Measurements from ENCODE around the gene INTS15. TPM values are rescaled to one million over a fixed set of nuclear protein-coding genes. Genes with fewer than 3 reads are reported as not detected.
"Not testable (repeated sequence)": the region's sequence is repeated elsewhere in the genome, so short reads cannot be mapped to it uniquely, and the experiment has no call there.

The INTS15 gene
- total RNA-seq, 8 experiments from 2014 or later = 11.9 to 22.2 (median 16.6) TPM

DNA sequence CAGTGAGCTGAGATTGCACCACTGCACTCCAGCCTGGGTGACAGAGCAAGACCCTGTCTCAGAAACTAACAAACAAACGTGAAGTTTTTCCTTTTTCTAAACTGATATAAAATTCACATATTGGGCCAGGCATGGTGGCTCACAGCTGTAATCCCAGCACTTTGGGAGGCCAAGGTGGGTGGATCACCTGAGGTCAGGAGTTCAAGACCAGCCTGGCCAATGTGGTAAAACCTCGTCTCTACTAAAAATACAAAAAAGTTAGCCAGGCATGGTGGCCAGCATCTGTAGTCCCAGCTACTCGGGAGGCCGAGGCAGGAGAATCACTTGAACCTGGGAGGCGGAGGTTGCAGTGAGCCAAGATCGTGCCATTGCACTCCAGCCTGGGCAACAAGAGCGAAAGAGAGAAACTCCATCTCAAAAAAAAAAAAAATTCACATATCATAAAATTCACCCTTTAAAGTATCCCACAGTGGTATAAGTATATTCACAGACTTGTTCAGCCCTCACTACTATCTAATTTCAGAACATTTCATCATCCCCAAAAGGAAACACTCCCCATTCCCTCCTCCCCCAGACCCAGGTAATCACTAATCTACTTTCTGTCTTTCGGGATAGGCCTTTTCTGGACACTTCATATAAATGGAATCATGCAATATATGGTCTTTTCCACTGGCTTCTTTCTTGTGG, 3.9 kb upstream of the INTS15 start:
- in situ Hi-C loops (cut with MboI; ENCODE audit: low pct_unique_long_range_greater_than_20kb in 2 of 9, low sequenced_read_pairs in 9 of 9, unreplicated experiment in 9 of 9); H3K27ac ChIP-seq; ATAC-seq (replicated peaks in 6 of 8); H3K4me3 ChIP-seq; H3K4me1 ChIP-seq (replicated peaks in 1 of 2): not testable (repeated sequence)
- 80 to 100% (median 89%) methylated on average over 1 to 7 of the region's 8 CpGs; no CpG with 5 or more reads in 1 of the 10 experiments for WGBS, 10 experiments

DNA sequence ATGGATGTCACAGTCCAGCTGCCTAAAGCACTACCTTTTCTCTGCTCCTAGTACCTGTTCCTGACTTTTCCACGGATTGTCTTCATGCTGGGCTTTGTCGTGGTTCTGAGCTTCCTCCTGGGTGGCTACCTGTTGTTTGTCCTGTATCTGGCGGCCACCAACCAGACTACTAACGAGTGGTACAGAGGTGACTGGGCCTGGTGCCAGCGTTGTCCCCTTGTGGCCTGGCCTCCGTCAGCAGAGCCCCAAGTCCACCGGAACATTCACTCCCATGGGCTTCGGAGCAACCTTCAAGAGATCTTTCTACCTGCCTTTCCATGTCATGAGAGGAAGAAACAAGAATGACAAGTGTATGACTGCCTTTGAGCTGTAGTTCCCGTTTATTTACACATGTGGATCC, 1.3 kb upstream of the INTS15 start:
- no peak for ATAC-seq (replicated peaks in 6 of 8)
- Histone ChIP-seq H3K4me1 (replicated peaks in 1 of 2) (peaks cover 4 to 10% of the 10 kb centered on the region in 2 donors), H3K27ac (no peak overlapping the region), H3K4me3 (no peak overlapping the region)
- in situ Hi-C loops (cut with MboI; ENCODE audit: low pct_unique_long_range_greater_than_20kb in 2 of 9, low sequenced_read_pairs in 9 of 9, unreplicated experiment in 9 of 9) = no loop called here
- WGBS, 10 experiments = 50 to 95% (median 90%) methylated on average over 1 to 7 of the region's 9 CpGs; no CpG with 5 or more reads in 3 of the 10 experiments

DNA sequence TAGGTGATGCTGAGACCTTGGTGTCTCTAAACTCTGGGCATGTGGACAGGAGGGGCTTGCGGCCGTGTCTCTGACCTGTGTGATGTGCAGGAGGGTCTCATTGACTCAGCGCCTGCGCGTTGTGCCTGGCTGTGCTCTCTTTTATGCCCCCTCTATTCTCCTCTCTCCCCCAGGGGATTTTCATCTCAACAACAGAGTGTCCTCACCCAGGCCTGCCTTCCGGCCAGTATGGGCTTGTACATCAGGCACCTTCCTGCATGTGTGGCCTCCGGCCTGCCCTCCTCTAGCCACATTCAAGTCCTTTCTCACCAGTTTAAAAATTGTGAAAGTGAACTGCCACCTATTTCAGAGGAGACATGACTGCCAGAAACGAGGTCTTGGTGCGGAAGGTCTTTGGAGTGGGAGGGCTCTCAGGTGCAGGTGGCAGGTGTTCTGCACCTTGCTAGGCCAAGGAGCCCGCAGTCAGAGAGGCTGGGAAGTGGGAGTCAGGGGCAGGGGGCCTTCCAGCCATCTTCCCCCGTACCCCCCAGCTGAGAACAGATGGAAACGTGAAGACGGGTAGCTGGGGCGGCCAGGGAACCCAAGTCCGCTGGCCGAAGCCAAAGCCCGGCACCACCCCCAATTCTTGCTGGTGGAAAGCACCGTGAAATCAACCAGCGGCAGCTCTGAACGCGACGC, 531 bp upstream of the INTS15 start:
- in situ Hi-C loops (cut with MboI; ENCODE audit: low pct_unique_long_range_greater_than_20kb in 2 of 9, low sequenced_read_pairs in 9 of 9, unreplicated experiment in 9 of 9) = no loop called here
- Histone ChIP-seq H3K4me3 (peak overlapping the region; percentile 69 to 99 (median 95)), H3K27ac (peak overlapping the region in 1 of 2 donors; percentile 89), H3K4me1 (replicated peaks in 1 of 2) (peaks cover 4 to 10% of the 10 kb centered on the region in 2 donors)
- 30 to 93% (median 91%) methylated on average over 2 to 12 of the region's 22 CpGs; no CpG with 5 or more reads in 5 of the 10 experiments for WGBS, 10 experiments
- ATAC-seq (replicated peaks in 6 of 8) = no peak

DNA sequence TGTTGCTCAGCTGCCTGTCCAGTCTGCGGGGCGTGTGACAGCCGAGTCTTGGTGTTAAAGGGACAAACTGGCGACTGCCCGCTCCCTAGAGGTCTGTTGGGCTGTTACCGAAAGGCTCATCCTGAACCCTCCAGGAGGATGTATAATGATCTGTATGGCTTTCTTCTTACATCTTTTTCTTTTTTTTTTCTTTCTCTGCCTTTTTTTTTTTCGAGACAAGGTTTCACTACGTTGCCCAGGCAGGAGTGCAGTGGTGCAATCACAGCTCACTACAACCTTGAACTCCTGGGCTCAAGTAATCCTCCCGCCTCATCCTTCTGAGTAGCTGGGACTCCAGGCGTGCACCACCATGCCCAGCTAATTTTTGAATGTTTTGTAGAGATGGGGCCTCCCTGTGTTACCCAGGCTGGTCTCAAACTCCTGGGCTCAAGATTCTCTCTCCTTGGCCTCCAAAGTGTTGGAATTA, 857 bp downstream of the INTS15 start:
- in situ Hi-C loops (cut with MboI; ENCODE audit: low pct_unique_long_range_greater_than_20kb in 2 of 9, low sequenced_read_pairs in 9 of 9, unreplicated experiment in 9 of 9) = no loop called here
- peak overlapping the region; percentile 69 to 99 (median 95) for H3K4me3 ChIP-seq
- peak in 7 of 8 experiments; percentile 1 to 51 (median 42) for ATAC-seq (replicated peaks in 6 of 8)
- WGBS, 10 experiments = 0 to 43% (median 18%) methylated on average over 2 to 6 of the region's 10 CpGs; no CpG with 5 or more reads in 2 of the 10 experiments
- H3K27ac ChIP-seq = peak overlapping the region; percentile 89 to 94
- peaks cover 4 to 10% of the 10 kb centered on the region in 2 donors for H3K4me1 ChIP-seq (replicated peaks in 1 of 2)

DNA sequence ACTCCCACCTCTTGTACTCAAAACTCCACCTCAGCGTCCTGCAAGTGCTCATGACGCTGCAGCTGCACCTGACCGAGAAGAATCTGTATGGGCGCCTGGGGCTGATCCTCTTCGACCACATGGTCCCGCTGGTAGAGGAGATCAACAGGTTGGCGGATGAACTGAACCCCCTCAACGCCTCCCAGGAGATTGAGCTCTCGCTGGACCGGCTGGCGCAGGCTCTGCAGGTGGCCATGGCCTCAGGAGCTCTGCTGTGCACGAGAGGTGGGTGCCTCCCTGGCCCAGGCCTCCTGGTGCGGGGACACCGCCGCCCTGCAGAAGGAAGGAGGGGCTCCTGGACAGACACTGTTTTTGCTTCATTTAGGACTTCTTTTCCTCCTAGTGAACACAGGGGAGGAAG, 10.3 kb downstream of the INTS15 start:
- H3K4me3 ChIP-seq = no peak overlapping the region
- WGBS, 10 experiments = 80 to 100% methylated on average over 1 to 2 of the region's 15 CpGs; no CpG with 5 or more reads in 8 of the 10 experiments
- no peak for ATAC-seq (replicated peaks in 6 of 8)
- no peak overlapping the region for H3K27ac ChIP-seq
- H3K4me1 ChIP-seq (replicated peaks in 1 of 2) = no peaks in the 10 kb centered on the region
- in situ Hi-C loops (cut with MboI; ENCODE audit: low pct_unique_long_range_greater_than_20kb in 2 of 9, low sequenced_read_pairs in 9 of 9, unreplicated experiment in 9 of 9) = no loop called here

DNA sequence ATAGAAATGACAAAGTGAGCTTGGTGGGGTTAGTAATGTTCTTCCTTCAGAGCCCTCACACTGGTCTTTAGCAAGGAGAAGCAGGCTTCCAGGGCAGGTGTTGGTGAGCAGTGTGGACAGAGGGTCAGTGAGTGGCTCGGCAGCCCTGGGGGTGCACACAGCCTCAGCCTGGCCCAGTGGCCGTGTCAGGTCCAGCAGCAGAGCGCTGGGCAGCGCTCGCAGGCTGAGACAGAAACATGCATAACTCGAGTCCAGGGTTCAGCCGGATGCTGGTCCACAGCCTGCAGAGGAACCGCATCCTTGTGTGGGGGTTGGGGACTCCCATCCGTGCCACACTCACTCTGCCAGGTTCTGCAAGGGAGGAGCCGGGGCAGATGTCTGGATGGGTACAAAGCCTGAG, 14.6 kb downstream of the INTS15 start:
- 97 to 100% methylated on average over 1 to 6 of the region's 10 CpGs; no CpG with 5 or more reads in 8 of the 10 experiments for WGBS, 10 experiments
- in situ Hi-C loops (cut with MboI; ENCODE audit: low pct_unique_long_range_greater_than_20kb in 2 of 9, low sequenced_read_pairs in 9 of 9, unreplicated experiment in 9 of 9) = no loop called here
- Histone ChIP-seq H3K4me3 (no peak overlapping the region), H3K4me1 (replicated peaks in 1 of 2) (no peaks in the 10 kb centered on the region), H3K27ac (no peak overlapping the region)
- no peak for ATAC-seq (replicated peaks in 6 of 8)

DNA sequence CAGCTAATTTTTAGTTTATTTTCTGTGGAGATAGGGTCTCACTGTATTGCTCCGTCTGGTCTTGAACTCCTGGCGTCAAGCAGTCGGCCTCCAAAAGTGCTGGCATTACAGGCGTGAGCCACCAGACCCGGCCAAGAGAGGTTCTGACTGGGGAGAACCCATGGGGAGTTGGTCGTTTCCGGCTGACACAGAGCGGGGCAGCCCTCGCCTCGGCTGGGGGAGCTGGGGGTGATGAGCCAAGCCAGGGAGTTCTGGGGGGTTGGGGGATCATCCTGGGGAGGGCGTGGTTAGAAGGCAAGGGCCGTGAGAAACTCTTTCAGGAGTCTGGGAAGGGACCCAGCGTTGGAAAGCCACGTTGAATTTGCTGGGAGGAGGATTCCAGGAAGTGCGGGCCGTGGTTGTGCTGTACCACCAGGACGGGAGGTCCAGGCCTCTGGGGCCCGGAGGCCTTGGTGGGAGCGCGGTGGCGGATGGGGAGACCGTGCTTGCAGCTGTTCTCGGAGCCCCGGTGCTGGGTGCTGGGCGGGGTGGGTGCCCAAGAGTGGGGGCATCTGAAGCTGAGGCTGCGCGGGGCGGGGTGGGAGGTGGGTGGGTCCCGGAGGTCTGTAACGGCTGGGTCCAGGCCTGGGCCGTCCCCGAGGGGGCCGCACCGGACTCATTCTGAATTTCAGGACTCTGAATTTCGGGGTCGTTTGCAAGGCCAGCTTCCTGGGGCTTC, 17.2 kb downstream of the INTS15 start:
- no peak overlapping the region for H3K4me3 ChIP-seq
- WGBS, 10 experiments = 83 to 100% (median 97%) methylated on average over 1 to 6 of the region's 36 CpGs; no CpG with 5 or more reads in 4 of the 10 experiments
- no peak for ATAC-seq (replicated peaks in 6 of 8)
- H3K27ac ChIP-seq = no peak overlapping the region
- in situ Hi-C loops (cut with MboI; ENCODE audit: low pct_unique_long_range_greater_than_20kb in 2 of 9, low sequenced_read_pairs in 9 of 9, unreplicated experiment in 9 of 9) = no loop called here
- H3K4me1 ChIP-seq (replicated peaks in 1 of 2) = no peaks in the 10 kb centered on the region

DNA sequence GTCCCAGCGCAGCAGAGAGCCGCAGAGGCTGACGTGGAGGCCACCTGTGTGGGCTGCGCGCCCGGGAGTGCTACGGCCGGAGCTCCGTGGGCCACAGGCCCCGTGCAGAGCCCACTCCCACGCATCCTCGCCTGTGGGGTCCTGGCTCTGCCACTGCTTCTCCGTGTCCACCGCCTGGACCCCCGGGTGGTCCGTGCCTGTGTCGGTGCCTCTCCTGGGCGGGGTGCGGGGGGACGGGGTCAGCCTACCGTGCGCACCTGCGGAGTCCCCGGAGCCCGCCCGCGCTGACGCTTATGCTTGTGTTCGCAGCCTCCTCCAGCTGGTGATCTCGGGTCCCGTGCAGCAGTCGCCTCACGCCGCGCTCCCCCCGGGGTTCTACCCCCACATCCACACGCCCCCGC, 17.8 kb downstream of the INTS15 start:
- Histone ChIP-seq H3K4me3 (no peak overlapping the region), H3K4me1 (replicated peaks in 1 of 2) (no peaks in the 10 kb centered on the region), H3K27ac (no peak overlapping the region)
- ATAC-seq (replicated peaks in 6 of 8) = peak in 3 of 8 experiments; percentile 11 to 21 (median 17)
- no CpG with 5 or more reads among the region's 38 CpGs for WGBS, 10 experiments
- in situ Hi-C loops (cut with MboI; ENCODE audit: low pct_unique_long_range_greater_than_20kb in 2 of 9, low sequenced_read_pairs in 9 of 9, unreplicated experiment in 9 of 9) = no loop called here

DNA sequence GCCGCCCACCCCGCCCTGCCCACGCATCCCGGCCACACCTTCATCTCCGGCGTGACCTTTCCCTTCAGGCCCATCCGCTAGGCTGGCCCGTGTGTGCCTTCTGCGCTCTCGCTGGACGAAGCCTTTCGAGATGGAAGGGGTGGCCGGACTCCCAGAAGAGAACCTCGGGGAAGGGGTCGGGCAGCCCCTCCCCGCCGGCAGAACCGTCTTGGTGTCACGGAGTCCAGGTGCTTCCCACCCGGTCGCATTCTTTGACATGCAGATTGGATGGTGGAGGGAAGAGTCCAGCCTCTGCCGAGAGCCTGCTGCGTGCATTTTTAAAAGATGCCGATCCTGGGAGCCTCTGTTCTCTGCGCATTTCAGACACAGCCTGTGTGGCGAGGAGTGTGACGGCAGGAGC, 18.3 kb downstream of the INTS15 start:
- ATAC-seq (replicated peaks in 6 of 8) = peak in 3 of 8 experiments; percentile 4 to 33 (median 33)
- WGBS, 10 experiments = 60 to 90% (median 63%) methylated on average over 1 to 3 of the region's 27 CpGs; no CpG with 5 or more reads in 7 of the 10 experiments
- in situ Hi-C loops (cut with MboI; ENCODE audit: low pct_unique_long_range_greater_than_20kb in 2 of 9, low sequenced_read_pairs in 9 of 9, unreplicated experiment in 9 of 9) = no loop called here

DNA sequence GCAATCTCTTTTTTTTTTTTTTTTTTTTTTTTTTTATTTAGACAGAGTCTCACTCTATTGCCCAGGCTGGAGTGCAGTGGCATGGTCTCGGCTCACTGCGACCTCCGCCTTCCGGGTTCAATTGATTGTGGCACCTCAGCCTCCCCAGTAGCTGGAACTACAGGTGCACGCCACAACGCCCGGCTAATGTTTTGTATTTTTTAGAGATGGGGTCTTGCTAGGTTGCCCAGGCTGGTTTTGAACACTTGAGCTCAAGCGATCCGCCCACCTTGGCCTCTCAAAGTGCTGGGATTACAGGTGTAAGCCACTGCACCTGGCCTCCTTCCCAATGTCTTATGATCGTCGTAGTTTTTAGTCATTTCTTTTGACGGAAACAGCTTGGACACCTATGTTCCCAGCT, 19.0 kb downstream of the INTS15 start:
- in situ Hi-C loops (cut with MboI; ENCODE audit: low pct_unique_long_range_greater_than_20kb in 2 of 9, low sequenced_read_pairs in 9 of 9, unreplicated experiment in 9 of 9) = no loop called here
- no peak for ATAC-seq (replicated peaks in 6 of 8)
- WGBS, 10 experiments = 85 to 100% (median 97%) methylated on average over 2 to 12 of the region's 12 CpGs; no CpG with 5 or more reads in 2 of the 10 experiments
- H3K27ac ChIP-seq = no peak overlapping the region
- no peaks in the 10 kb centered on the region for H3K4me1 ChIP-seq (replicated peaks in 1 of 2)
- H3K4me3 ChIP-seq = no peak overlapping the region

More for the DNA sequence above, 18.3 kb downstream of the INTS15 start:
- no peak overlapping the region for H3K27ac ChIP-seq
- H3K4me1 ChIP-seq (replicated peaks in 1 of 2) = no peaks in the 10 kb centered on the region
- H3K4me3 ChIP-seq = no peak overlapping the region

DNA sequence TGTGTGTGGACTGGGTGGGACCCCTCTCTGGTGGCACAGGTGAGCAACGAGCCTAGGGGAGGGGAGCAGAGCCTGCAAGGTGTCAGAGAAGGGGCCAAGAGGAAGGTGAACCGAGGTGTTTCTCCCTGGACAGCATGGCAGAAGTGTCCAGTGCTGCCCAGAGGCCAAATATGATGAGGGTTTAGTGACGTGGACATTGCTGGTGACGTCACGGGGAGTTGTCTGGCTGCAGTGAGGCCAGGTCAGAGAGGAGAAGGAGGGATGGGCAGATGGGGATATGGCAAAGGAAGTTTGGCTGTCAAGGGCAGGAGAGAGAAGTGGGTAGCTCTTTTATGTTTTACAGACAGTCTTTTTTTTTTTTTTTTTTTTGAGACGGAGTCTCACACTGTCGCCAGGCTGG, 23.0 kb downstream of the INTS15 start:
- Histone ChIP-seq H3K27ac (no peak overlapping the region), H3K4me1 (replicated peaks in 1 of 2) (peaks cover 3 to 6% of the 10 kb centered on the region in 2 donors), H3K4me3 (no peak overlapping the region)
- in situ Hi-C loops (cut with MboI; ENCODE audit: low pct_unique_long_range_greater_than_20kb in 2 of 9, low sequenced_read_pairs in 9 of 9, unreplicated experiment in 9 of 9) = no loop called here
- 20 to 100% (median 50%) methylated on average over 1 to 4 of the region's 7 CpGs; no CpG with 5 or more reads in 4 of the 10 experiments for WGBS, 10 experiments
- no peak for ATAC-seq (replicated peaks in 6 of 8)

DNA sequence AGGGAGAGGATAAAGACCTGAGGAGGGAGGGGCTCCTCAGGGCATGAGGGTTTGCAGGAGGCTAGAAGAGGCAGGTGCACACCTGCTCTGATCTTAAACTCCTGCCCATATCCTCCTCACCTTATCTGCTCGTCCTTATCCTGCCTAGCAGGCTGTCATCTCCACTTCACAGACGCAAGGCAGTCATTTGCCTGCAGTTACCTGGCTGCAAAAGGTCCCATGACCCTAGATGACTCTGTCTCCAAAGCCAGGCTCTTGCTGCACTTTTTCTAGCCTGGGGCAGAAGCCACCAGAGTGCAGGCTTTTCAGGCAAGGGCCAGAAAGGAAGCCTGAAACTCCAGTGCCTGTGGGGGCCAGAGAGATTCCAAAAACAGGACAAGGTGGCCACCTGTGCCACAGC, 23.9 kb downstream of the INTS15 start:
- no peak for ATAC-seq (replicated peaks in 6 of 8)
- H3K27ac ChIP-seq = no peak overlapping the region
- in situ Hi-C loops (cut with MboI; ENCODE audit: low pct_unique_long_range_greater_than_20kb in 2 of 9, low sequenced_read_pairs in 9 of 9, unreplicated experiment in 9 of 9) = no loop called here
- WGBS, 10 experiments = 0 to 67% (median 60%) methylated on average over 1 of the region's 2 CpGs; no CpG with 5 or more reads in 7 of the 10 experiments
- H3K4me3 ChIP-seq = no peak overlapping the region
- H3K4me1 ChIP-seq (replicated peaks in 1 of 2) = peaks cover 3 to 6% of the 10 kb centered on the region in 2 donors

Measured in motor neuron (in vitro differentiated cells).